IPS DF 4.7 (cell line): ENCODE data around the gene ABCA1.
A peak's percentile ranks its signal among the peaks of the same experiment; 100 is the strongest.
"Not testable (repeated sequence)": the region's sequence is repeated elsewhere in the genome, so short reads cannot be mapped to it uniquely, and the experiment has no call there.

Experiments
- DNase-seq: peaks from one replicate; pipeline ENCODE4 v3.0.0-alpha.2; 2013; ENCODE audit warnings: low spot score; ENCODE audit errors: extremely low read depth

The ABCA1 gene, protein sequence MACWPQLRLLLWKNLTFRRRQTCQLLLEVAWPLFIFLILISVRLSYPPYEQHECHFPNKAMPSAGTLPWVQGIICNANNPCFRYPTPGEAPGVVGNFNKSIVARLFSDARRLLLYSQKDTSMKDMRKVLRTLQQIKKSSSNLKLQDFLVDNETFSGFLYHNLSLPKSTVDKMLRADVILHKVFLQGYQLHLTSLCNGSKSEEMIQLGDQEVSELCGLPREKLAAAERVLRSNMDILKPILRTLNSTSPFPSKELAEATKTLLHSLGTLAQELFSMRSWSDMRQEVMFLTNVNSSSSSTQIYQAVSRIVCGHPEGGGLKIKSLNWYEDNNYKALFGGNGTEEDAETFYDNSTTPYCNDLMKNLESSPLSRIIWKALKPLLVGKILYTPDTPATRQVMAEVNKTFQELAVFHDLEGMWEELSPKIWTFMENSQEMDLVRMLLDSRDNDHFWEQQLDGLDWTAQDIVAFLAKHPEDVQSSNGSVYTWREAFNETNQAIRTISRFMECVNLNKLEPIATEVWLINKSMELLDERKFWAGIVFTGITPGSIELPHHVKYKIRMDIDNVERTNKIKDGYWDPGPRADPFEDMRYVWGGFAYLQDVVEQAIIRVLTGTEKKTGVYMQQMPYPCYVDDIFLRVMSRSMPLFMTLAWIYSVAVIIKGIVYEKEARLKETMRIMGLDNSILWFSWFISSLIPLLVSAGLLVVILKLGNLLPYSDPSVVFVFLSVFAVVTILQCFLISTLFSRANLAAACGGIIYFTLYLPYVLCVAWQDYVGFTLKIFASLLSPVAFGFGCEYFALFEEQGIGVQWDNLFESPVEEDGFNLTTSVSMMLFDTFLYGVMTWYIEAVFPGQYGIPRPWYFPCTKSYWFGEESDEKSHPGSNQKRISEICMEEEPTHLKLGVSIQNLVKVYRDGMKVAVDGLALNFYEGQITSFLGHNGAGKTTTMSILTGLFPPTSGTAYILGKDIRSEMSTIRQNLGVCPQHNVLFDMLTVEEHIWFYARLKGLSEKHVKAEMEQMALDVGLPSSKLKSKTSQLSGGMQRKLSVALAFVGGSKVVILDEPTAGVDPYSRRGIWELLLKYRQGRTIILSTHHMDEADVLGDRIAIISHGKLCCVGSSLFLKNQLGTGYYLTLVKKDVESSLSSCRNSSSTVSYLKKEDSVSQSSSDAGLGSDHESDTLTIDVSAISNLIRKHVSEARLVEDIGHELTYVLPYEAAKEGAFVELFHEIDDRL (N-terminal part only)

DNA sequence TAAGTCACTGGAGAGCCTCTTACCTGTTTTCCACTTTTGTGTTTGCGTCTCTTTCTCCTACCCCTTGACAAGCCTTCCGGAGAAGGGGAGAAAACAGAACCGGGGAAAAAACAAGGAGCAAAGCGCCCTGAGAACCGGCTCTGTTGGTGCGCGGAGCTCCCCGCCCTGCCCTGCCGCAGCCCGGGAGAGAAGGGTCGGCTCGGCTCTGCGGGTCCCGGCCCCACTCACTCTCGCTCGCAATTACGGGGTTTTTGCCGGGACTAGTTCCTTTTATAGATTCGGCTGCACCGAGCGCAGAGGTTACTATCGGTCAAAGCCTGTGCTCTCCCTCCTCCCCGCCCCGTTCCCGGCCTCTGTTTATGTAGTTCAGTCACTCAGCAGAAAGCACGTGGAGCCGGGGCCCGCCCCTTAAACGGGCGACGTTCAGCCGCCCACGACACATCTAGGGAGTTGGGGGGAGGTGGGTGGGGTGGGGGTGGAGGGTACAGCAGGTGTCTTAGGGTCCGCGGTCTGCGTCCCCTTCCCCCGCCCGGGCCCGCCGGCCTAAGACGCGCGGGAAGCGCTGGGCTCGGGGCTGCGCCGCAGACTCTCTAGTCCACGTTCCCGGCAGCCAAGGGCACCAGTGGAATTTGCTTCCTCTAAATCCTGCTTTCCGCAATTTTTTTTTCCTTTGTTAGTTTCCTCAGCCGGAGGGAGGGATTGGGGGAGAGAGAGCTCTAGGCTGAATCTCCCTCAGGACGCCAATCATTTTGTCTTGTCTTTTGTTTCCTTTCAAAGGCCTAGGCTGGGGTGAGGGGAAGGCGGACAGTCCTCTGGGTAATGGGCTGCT lies at the start of gene ABCA1:
Gene ABCA1, minus strand, starts transcription at position 244 of the 829 bp plus-strand sequence. CDS start 24,476 bp downstream, outside the sequence.
- DNase-seq = no peak

DNA sequence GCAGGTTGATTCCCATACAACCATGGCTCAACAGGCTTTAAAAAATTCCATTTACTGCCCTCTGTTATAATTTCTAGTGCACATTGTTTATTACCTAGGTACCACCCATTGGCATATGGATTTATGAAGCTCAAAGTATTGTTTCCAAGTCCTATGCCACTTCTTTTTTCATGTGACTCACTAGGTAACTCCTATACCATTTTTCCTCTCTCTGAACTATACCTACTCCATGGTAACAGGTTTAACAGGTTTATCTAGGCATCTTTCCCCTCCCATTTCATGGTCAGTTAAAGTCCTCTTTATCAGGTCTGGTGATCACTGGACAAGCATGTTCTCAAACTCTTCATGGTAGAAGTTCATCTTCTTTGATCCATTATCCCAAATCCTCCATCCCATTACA lies 49.6 kb upstream of the ABCA1 start:
- DNase-seq = no peak

- DNase-seq = no peak
These were observed 49.2 kb upstream of the ABCA1 start for GRCh38 chr9:104977168-104977567.

GRCh38 chr9:104975966-104976595 lies 48.1 kb upstream of the ABCA1 start:
- not testable (repeated sequence) for DNase-seq

GRCh38 chr9:104974053-104974962 lies 46.4 kb upstream of the ABCA1 start:
- no peak for DNase-seq

GRCh38 chr9:104972242-104972866 lies 44.4 kb upstream of the ABCA1 start:
- no peak for DNase-seq

DNA sequence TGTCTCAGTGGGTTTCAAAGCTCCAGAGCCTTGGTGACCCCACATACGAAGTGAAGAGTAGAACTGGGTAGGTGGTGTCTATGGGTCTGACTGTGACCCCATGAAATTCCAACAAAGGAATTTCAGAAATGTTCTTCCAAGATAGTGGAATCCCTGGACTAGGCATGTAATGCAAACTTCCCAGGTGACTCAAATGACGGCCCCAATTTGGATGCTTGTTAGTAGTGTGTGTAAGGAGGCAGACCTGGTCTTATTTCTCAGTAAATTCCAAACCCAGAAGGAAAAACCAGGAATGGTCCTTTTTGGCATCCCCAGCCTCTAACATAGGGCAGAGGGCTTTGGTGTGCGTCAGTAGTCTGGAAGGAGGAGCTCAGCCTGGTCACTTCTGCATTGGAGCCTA lies 43.6 kb upstream of the ABCA1 start:
- no peak for DNase-seq

DNA sequence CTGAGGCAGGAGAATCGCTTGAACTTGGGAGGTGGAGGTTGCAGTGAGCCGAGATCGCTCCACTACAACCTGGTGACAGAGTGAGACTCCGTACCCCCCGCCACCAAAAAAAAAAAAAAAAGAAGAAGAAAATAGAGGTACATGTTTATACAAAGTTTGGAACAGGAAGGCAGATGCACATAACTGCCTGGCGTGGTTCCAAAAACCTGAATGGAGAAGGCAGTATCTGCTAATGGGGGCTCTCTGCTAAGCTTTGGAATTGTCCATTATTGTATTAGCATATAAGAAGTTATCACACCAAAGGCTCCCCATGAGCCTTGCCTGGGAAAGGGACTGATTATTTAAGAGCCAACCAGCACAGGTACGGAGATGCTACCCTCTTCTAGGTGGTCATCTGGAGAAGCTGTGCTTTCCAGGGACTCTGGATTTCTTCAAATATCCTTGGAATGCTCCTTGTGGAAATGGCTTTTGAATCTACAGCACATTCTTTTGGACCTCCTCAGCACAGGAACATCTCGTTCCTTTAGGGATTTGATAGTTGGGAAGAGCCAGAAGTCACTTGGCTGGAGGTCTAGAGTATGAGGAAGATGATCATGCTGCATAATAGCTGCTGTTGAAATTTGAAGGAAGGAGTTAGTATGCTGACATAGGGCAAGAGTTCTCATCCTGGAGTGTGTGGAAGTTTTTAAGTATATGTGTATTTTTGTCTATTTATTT lies 42.5 kb upstream of the ABCA1 start:
- no peak for DNase-seq

DNA sequence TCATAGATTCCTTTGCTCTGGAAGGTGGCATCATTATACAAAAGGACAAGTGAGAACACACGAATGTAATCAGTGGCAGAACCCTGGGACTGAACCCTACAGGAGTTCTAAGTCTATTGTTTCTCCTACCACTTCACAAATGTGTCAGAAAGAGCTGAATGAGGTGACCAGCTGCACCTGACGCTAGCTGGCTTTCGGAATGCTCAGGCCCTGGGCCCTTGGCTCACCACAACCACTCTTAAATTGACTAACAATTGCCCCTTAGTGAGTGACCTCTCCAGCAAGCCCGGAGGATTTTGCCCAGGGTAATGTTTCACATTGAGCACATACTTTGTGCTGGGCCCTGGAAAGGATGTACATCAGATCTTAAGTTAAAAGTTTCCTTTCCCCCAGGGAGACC lies 41.2 kb upstream of the ABCA1 start:
- DNase-seq = no peak

DNA sequence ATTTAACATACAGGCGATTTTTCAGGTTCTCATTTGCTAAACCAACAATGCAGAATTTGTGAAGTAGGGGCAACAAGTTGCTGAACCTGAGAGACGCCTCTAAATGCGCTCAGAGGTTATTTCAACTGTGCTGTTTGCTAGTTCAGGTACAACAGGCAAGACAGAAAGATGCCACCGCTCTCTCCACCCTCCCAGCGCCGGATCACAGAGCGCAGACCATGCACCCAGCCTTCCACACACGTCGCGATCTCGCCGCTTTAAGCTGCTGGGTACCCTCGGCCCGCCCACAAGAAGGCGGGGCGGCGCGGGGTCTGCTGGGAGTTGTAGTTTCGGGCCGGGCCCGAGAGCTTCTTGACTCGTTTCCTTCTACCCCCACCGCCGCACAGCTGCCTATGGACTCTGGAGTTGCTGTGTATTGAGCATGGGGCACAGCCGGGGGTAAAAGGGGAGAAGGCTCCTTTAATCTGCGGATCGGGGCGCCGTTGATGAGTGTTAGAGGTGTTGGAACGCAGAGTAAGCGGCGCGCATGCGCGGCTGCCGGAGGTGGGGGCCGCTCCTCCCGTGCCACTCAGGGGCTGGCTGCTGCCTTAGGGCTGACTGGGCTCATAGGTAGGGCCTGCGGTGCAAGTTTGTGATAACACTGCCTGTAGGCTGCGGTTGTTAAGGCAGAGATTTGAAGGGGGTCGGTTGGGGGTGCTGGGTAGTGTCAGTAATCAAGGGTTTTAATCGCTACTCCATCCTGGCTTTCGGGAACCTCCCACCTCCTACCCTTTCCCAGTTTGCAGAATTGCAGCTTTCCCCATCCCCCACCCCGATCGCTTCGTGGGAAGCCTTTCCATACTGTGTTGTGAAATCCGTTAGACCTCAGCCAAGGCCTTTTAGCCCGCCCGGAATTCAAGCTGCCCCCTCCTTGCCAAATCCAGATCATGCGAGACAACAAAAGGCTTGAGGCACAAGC lies 40.3 kb upstream of the ABCA1 start:
- no peak for DNase-seq

- DNase-seq = no peak
These were observed 35.1 kb upstream of the ABCA1 start for GRCh38 chr9:104963076-104963475.

DNA sequence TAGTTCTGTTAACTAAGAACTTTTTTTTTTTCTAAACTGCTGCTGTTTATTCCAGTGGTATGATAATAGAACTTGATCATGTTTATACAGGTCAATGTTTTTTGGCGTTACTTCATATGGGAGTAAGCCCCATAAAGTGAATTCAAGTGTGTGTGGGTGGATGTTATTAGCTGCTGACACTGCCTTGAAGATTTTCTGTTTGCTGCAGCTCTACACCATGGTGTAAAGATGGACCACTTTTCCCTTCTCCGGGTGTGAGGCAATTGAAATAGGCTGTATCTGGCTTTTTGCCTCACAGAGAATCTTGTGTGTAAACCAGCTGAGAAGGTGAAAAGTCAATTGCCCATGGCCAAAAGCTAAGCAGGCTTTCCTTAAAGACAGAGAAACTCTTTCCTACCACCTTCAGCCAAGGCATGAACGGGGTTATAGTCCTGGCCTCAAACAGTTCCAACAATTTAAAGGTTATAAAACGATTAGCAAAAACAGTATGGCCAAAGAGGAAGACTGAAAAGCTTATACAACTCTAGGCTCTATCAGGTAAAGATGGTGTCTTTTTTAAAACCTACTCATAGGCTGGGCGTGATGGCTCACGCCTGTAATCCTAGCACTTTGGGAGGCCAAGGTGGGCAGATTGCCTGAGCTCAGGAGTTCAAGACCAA lies 33.9 kb upstream of the ABCA1 start:
- no peak for DNase-seq

- peak; percentile 93 for DNase-seq
These were observed 33.3 kb upstream of the ABCA1 start for GRCh38 chr9:104961238-104961637.

DNA sequence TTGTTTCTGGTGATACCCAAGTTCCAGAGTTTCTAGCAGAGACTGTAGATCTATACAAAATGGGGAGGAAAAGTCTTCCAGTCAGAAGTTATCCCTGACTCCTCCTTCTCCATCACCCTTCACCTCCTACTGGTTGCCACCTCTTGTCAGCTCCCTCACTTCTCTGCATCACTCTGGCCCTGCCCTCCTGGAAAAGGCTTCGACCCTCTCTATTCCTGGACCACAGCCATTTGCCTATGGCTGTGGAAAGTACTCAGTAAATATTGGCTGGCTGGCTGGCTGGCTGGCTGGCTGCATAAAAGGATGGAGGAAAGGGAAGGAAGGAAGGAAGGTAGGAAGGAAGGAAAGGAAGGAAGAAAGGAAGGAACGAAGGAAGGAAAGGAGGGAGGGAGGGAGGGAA lies 32.7 kb upstream of the ABCA1 start:
- DNase-seq = no peak

DNA sequence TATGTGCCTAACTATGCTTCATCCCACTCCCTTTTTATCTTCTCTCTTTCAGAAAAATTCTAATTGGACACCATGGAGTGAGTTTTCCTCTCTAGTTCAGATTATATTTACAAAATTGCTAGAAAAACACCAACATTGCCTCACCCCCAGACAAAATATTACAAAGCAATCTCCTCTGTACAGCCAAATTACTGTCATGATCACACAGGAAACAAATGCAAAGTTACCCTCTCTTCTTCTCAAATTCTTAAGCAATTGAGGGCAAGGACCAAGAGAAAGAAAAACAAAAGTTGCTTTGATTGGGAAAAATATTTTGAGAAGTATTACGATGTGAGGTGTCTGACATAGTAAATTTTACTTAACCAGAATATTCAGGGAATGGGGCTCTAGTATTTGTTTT lies 30.8 kb upstream of the ABCA1 start:
- no peak for DNase-seq

DNA sequence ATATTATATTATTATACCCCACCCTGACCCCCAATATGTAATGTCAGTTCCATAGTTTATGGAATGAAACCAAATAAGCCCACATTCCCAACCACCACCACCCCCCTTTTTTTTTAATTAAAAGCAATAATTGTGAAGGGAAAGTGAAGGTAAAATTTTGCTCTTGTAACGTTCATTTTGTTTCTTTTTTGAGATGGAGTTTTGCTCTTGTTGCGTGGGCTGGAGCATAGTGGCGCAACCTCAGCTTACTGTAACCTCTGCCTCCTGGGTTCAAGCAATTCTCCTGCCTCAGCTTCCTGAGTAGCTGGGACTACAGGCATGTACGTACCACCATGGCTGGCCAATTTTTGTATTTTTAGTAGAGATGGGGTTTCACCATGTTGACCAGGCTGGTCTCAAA lies 30.1 kb upstream of the ABCA1 start:
- not testable (repeated sequence) for DNase-seq
